ENCODE results near the gene PHACTR2.

PHACTR2 gene

GRCh38 chr6:143675946-143676345 lies 1.8 kb upstream of the PHACTR2 start:
- no peak for DNase-seq

GRCh38 chr6:143676437-143677045 lies 1.2 kb upstream of the PHACTR2 start:
- no peak for DNase-seq

- DNase-seq: no peak
Measured at GRCh38 chr6:143677577-143677890, 231 bp upstream of the PHACTR2 start.

GRCh38 chr6:143679041-143679440 lies 1.3 kb downstream of the PHACTR2 start:
- no peak for DNase-seq

- no peak for DNase-seq
Measured at GRCh38 chr6:143680141-143680540, 2.4 kb downstream of the PHACTR2 start.

- no peak for DNase-seq
Measured at GRCh38 chr6:143682805-143683204, 5.0 kb downstream of the PHACTR2 start.

GRCh38 chr6:143684486-143684885 lies 6.7 kb downstream of the PHACTR2 start:
- no peak for DNase-seq

GRCh38 chr6:143685653-143686052 lies 7.9 kb downstream of the PHACTR2 start:
- DNase-seq: no peak

GRCh38 chr6:143687591-143687990 lies 9.8 kb downstream of the PHACTR2 start:
- DNase-seq: no peak

GRCh38 chr6:143688681-143689080 lies 10.9 kb downstream of the PHACTR2 start:
- no peak for DNase-seq

- no peak for DNase-seq
Measured at GRCh38 chr6:143689852-143690251, 12.1 kb downstream of the PHACTR2 start.

GRCh38 chr6:143691155-143691554 lies 13.4 kb downstream of the PHACTR2 start:
- no peak for DNase-seq

- no peak for DNase-seq
Measured at GRCh38 chr6:143691900-143692636, 14.3 kb downstream of the PHACTR2 start.

GRCh38 chr6:143692696-143693095 lies 14.9 kb downstream of the PHACTR2 start:
- no peak for DNase-seq

GRCh38 chr6:143694013-143694412 lies 16.2 kb downstream of the PHACTR2 start:
- no peak for DNase-seq

- DNase-seq: no peak
Measured at GRCh38 chr6:143694560-143694959, 16.8 kb downstream of the PHACTR2 start.

- DNase-seq: no peak
Measured at GRCh38 chr6:143695130-143695968, 17.6 kb downstream of the PHACTR2 start.

GRCh38 chr6:143695969-143696663 lies 18.4 kb downstream of the PHACTR2 start:
- DNase-seq: no peak

GRCh38 chr6:143696664-143697000 lies 18.9 kb downstream of the PHACTR2 start:
- DNase-seq: no peak

- DNase-seq: no peak
Measured at GRCh38 chr6:143697076-143697800, 19.5 kb downstream of the PHACTR2 start.

GRCh38 chr6:143698329-143698728 lies 20.6 kb downstream of the PHACTR2 start:
- DNase-seq: no peak

- DNase-seq: no peak
Measured at GRCh38 chr6:143698759-143699429, 21.1 kb downstream of the PHACTR2 start.

Data from stimulated activated CD8-positive, alpha-beta memory T cell treated with anti-CD3 and anti-CD28 coated beads, Interleukin-4, amount 100 ng/mL, for 48 hours (primary cell).